ENCODE results near the gene TESMIN. TPM values are rescaled to one million over a fixed set of nuclear protein-coding genes. Genes with fewer than 3 reads are reported as not detected.

TESMIN gene
- polyA plus RNA-seq, 3 donors, result 15.9 to 18.3 (median 17.5) TPM

GRCh38 chr11:68667511-68668500, 83.5 kb downstream of the TESMIN start:
- no peak for DNase-seq (ENCODE audit: extremely low read depth in 1 of 11, low read depth in 9 of 11, low spot score in 4 of 11)

GRCh38 chr11:68666849-68667248, 84.5 kb downstream of the TESMIN start:
- no peak for DNase-seq (ENCODE audit: extremely low read depth in 1 of 11, low read depth in 9 of 11, low spot score in 4 of 11)

DNA sequence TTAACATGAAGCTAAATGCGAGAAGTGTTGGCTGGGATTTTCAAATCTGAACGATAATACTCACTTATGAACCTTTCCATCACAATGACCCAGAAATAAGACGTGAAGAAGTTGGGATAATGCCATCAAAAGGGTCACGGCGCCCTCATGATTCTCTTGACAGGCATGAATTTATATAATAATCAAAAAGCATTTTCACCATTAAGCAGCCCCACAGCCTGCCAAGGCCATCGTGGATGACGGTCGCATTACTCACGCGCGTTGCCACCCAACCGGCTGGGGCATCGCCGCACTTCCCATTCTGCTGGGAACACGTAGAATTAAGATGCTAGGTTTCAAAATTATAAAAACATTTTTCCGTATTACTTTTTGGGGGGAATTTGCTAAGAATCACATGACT, 85.9 kb downstream of the TESMIN start:
- DNase-seq (ENCODE audit: extremely low read depth in 1 of 11, low read depth in 9 of 11, low spot score in 4 of 11), result no peak

- no peak for DNase-seq (ENCODE audit: extremely low read depth in 1 of 11, low read depth in 9 of 11, low spot score in 4 of 11)
Measured at GRCh38 chr11:68664906-68665305, 86.4 kb downstream of the TESMIN start.

GRCh38 chr11:68664141-68664540, 87.2 kb downstream of the TESMIN start:
- no peak for DNase-seq (ENCODE audit: extremely low read depth in 1 of 11, low read depth in 9 of 11, low spot score in 4 of 11)

- DNase-seq (ENCODE audit: extremely low read depth in 1 of 11, low read depth in 9 of 11, low spot score in 4 of 11), result no peak
Measured at GRCh38 chr11:68663482-68664010, 87.8 kb downstream of the TESMIN start.

GRCh38 chr11:68661697-68662603, 89.4 kb downstream of the TESMIN start:
- peak in 1 of 11 donors; percentile 17 for DNase-seq (ENCODE audit: extremely low read depth in 1 of 11, low read depth in 9 of 11, low spot score in 4 of 11)

DNA sequence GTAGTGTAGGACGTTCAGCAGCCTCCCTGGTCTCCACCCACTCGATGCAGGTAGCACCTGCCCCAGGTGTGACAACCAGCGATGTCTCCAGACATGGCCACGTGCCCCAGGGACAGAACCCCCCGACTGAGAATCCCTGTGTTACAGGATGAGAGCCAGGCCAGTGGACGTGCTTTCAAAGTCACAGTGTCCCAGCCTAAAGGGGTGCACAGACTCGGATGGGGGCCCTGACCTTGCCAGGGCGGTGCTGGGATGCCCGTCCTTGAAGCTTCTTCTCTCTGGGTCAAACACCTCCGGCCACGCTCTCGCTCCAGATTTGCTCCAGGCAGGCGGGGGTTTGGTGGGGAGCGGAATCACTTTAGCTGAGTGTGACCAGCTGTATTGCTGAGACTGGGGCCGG, 90.3 kb downstream of the TESMIN start:
- DNase-seq (ENCODE audit: extremely low read depth in 1 of 11, low read depth in 9 of 11, low spot score in 4 of 11), result no peak

DNA sequence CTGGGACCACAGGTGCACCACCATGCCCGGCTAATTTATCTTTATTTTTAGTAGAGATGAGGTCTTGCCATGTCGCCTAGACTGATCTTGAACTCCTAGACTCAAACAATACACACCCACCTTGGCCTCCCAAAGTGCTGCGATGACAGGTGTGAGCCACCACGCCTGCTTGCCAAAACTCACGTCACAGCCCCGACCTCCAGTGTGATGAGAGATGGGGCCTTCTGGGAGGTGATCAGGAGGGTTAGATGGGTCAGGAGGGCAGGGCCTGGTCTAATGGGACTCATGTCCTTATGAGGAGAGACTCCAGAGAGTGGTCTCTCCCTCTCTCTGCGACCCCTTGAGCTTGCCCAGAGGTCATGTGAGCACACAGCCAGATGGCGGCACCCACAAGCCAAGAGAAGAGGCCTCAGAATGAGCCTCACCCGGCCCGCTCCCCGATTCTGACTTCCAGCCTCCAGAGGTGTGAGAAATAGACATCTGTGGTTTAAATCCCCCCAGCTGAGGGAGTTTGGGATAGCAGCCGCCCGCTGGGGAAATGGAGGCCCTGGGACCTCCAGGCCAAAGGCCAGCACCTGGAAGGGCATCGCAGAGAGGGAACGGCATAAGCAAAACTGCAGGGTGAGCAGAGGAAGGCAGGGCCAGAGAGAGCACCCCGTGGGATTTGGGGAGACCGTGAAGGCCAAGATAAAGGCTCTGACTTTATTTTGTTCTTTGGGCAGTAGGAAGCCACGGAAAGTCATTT, 91.1 kb downstream of the TESMIN start:
- DNase-seq (ENCODE audit: extremely low read depth in 1 of 11, low read depth in 9 of 11, low spot score in 4 of 11), result no peak

DNA sequence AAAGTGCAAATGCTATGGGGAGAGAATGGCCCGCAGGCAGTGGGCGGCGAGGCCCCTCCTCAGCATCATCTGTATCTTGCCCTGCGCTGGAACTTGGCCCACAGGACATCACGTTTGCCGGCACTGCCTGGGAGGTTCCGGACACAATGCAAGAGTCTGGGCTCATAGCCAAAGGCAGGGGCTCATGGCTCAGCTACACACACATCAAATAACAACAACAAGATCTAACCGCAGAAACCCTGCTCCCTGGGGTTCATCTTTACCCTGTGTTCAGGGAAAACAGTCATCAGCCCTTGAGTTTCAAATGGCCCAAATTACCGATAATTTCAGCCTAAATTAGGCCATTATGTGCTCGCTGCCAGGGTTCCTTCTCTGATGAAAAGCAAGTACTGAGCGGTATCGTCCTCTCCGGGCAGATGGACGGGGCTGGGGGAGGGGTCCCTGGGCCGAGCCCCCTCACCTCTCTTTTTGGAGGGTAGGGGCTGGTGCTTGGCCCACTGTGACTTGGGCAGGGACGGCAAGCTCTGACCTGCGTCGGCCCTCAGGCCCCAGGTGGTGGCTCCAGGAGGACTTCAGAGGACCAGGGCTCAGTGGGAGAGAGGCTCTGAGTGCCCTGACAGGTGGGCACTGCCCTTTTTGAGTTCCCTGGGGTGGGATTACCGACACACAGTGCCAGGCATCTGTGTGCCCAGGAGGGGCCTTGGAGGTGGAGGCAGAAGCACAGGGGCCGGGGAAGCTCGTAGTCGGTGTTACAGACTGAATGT, 92.0 kb downstream of the TESMIN start:
- peak in 8 of 11 donors; percentile 26 to 61 (median 46) for DNase-seq (ENCODE audit: extremely low read depth in 1 of 11, low read depth in 9 of 11, low spot score in 4 of 11)

DNA sequence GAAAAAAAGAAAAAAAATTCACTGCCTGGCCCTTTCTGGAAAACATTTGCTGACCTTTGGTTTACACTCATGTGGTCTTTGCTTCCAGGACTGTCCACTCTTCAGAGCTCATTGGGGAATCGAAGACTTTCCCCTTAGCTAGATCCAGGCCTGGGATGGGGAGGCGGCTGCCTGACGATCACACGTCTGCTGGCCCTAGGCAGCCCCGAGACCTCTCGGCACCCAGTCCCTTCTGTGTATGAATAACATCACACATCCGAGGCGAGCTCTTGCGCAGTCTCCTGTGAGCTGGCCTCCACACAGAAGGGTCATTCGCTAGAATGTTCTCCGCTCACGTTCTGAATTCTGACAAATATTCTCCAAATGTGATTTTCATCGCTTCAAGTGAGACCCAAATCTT, 92.7 kb downstream of the TESMIN start:
- DNase-seq (ENCODE audit: extremely low read depth in 1 of 11, low read depth in 9 of 11, low spot score in 4 of 11), result no peak

DNA sequence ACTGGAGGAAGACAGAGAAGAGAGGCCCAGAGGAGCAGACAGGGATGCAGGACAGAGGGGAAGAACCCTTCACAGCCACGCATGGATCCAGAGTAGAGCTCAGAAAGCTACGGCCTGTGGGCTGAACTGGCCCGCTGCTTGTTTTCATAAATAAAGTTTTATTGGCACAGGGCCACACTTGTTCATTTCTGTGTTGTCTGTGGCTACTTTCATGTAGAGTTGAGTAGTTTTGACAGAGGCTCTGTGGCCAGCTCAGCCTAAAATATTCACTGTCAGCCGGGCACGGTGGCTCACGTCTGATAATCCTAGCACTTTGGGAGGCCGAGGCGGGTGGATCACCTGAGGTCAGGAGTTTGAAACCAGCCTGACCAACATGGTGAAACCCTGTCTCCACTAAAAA, 93.2 kb downstream of the TESMIN start:
- DNase-seq (ENCODE audit: extremely low read depth in 1 of 11, low read depth in 9 of 11, low spot score in 4 of 11), result no peak

Other genes starting within 250 kb of the TESMIN start
- gene GAL, start 67.0 kb downstream of the TESMIN start, polyA plus RNA-seq (ENCODE audit: insufficient read length in 3 of 3), result under 1 TPM; 0.30 to 0.39 (median 0.33) TPM
- gene CPT1A, start 90.4 kb upstream of the TESMIN start, polyA plus RNA-seq (ENCODE audit: insufficient read length in 3 of 3), result 10 to 100 TPM; 26.3 to 36.4 (median 31.3) TPM
- gene MRPL21, start 152.3 kb upstream of the TESMIN start, polyA plus RNA-seq (ENCODE audit: insufficient read length in 3 of 3), result 10 to 100 TPM; 78.5 to 84.5 (median 82.6) TPM
- 10 to 100 TPM; 15.0 to 19.5 (median 15.5) TPM for gene IGHMBP2, start 152.4 kb upstream of the TESMIN start, polyA plus RNA-seq (ENCODE audit: insufficient read length in 3 of 3)
- not detected for gene MRGPRD, start 229.5 kb upstream of the TESMIN start, polyA plus RNA-seq (ENCODE audit: insufficient read length in 3 of 3)

Data from renal cortex interstitium (tissue), 11 donors.